Measurements from ENCODE around the gene AJUBA. TPM values are rescaled to one million over a fixed set of nuclear protein-coding genes. Genes with fewer than 3 reads are reported as not detected.
"Not testable (repeated sequence)": the region's sequence is repeated elsewhere in the genome, so short reads cannot be mapped to it uniquely, and the experiment has no call there.

Gene AJUBA
- total and polyA plus RNA-seq, 5 donors from 2014 or later = 0.20 to 1.0 (median 0.69) TPM

DNA sequence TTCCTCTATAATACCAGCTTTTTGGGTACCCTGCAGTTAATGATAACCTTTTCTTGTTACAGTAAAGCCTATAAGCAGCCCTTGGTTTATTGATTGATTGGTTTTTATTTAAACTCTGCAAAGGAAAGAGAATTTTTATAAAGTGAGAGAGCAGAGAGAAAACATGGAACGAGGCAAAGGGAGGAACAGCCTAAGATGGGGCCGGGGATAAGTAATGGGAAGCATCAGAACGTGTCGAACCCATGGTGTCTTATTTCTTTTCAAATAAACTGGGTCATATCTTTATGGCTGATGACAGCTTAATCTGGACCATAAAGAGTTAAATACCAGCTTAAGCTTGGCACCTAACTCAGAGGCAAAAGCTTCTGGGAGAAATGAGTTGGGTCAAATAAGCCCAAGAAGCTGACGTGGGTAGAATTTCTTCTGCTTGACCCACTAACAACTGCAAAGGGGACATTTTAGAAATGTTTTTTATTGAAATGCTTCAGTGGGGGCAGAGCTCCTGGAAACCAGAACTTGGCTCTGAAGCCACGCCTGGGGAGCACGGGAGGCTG lies 39.6 kb upstream of the AJUBA start:
- H3K4me1 Mint-ChIP-seq = peaks cover 12 to 37% (median 13%) of the 10 kb centered on the region in 4 donors
- H3K27ac Mint-ChIP-seq = peak overlapping the region; percentile 2 to 53 (median 18)
- Histone ChIP-seq H3K36me3 (ENCODE audit: control insufficient read depth, insufficient read depth, low read length) (peaks cover 6% of the 10 kb centered on the region), H3K4me1 (ENCODE audit: control insufficient read depth, insufficient read depth, low read length, poor library complexity, severe bottlenecking) (peaks cover 5% of the 10 kb centered on the region), H3K4me3 (ENCODE audit: low read depth, low read length) (no peak overlapping the region), H3K27me3 (ENCODE audit: control insufficient read depth, insufficient read depth, low read length) (no peaks in the 10 kb centered on the region), H3K27ac (ENCODE audit: insufficient read depth, low read length, poor library complexity, severe bottlenecking) (no peak overlapping the region), H3K9me3 (ENCODE audit: control insufficient read depth in 2 of 2, low read length in 2 of 2) (no peaks in the 10 kb centered on the region)
- H3K27me3 Mint-ChIP-seq = peaks cover 5% of the 10 kb centered on the region
- ATAC-seq (ENCODE audit: low read depth in 2 of 2) (no peak), DNase-seq (no peak)
- peaks cover 32% of the 10 kb centered on the region for H3K36me3 Mint-ChIP-seq
- H3K4me3 Mint-ChIP-seq = no peak overlapping the region
- peaks cover 0 to 2% (median 0%) of the 10 kb centered on the region in 7 donors for H3K9me3 Mint-ChIP-seq

DNA sequence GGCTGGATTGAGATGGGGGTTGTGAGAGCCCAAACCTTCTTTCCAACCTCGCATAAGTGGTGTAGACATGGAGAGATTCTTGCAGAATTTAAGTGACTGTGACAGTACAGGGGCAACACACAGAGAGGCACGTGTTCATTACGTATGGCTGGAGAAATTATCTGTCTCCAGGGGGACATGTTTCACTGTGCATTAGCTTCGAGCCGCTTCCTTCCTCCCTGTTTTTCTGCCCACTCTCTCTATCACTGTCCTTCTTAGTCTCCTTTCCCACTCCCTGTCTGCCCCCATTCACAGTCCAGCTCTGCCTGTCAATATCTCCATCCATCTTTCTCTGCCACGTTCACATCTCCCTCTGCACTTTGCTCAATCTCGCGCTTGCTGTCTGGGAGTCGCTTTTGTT lies 39.1 kb upstream of the AJUBA start:
- Mint-ChIP-seq H3K9me3 (peaks cover 0 to 2% (median 0%) of the 10 kb centered on the region in 7 donors), H3K36me3 (peaks cover 32% of the 10 kb centered on the region), H3K4me3 (no peak overlapping the region), H3K27me3 (peaks cover 5% of the 10 kb centered on the region), H3K4me1 (peaks cover 12 to 36% (median 13%) of the 10 kb centered on the region in 4 donors), H3K27ac (peak overlapping the region in 2 of 3 donors; percentile 2 to 18)
- Histone ChIP-seq H3K4me3 (ENCODE audit: low read depth, low read length) (no peak overlapping the region), H3K27ac (ENCODE audit: insufficient read depth, low read length, poor library complexity, severe bottlenecking) (no peak overlapping the region), H3K27me3 (ENCODE audit: control insufficient read depth, insufficient read depth, low read length) (no peaks in the 10 kb centered on the region), H3K9me3 (ENCODE audit: control insufficient read depth in 2 of 2, low read length in 2 of 2) (no peaks in the 10 kb centered on the region), H3K36me3 (ENCODE audit: control insufficient read depth, insufficient read depth, low read length) (peaks cover 6% of the 10 kb centered on the region), H3K4me1 (ENCODE audit: control insufficient read depth, insufficient read depth, low read length, poor library complexity, severe bottlenecking) (peaks cover 5% of the 10 kb centered on the region)
- no peak for ATAC-seq (ENCODE audit: low read depth in 2 of 2)
- DNase-seq = no peak

GRCh38 chr14:23020143-23021128 lies 38.1 kb upstream of the AJUBA start:
- DNase-seq = no peak

DNA sequence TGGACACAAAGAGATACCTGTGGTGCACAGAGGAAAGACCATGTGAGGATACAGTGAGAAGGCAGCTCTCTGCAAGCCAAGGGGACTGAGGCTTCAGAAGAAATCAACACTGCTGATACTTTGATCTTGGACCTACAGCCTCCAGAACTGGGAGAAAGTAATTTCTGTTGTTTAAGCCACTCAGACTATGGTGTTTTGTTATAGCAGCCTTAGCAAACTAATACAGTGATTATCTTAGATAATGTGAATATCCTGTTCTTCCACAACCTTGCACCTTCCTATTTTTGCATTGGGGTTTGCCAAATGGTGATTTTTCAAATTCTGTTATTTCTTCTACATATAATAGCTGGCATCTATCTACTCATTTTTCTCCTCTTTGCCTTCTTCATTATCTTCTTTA lies 35.8 kb upstream of the AJUBA start:
- no peak for DNase-seq

More at GRCh38 chr14:23020143-23021128, 38.1 kb upstream of the AJUBA start:
- H3K27me3 ChIP-seq (ENCODE audit: control insufficient read depth, insufficient read depth, low read length) = no peaks in the 10 kb centered on the region
- peaks cover 7 to 26% (median 13%) of the 10 kb centered on the region in 4 donors for H3K4me1 Mint-ChIP-seq
- H3K4me3 ChIP-seq (ENCODE audit: low read depth, low read length) = no peak overlapping the region
- H3K4me3 Mint-ChIP-seq = no peak overlapping the region
- no peak overlapping the region for H3K27ac Mint-ChIP-seq
- peaks cover 0 to 2% (median 0%) of the 10 kb centered on the region in 7 donors for H3K9me3 Mint-ChIP-seq
- no peaks in the 10 kb centered on the region for H3K9me3 ChIP-seq (ENCODE audit: control insufficient read depth in 2 of 2, low read length in 2 of 2)
- ATAC-seq (ENCODE audit: low read depth in 2 of 2) = no peak
- H3K27me3 Mint-ChIP-seq = peaks cover 2% of the 10 kb centered on the region
- H3K36me3 Mint-ChIP-seq = peaks cover 24% of the 10 kb centered on the region
- H3K27ac ChIP-seq (ENCODE audit: insufficient read depth, low read length, poor library complexity, severe bottlenecking) = no peak overlapping the region
- no peaks in the 10 kb centered on the region for H3K36me3 ChIP-seq (ENCODE audit: control insufficient read depth, insufficient read depth, low read length)
- peaks cover 5% of the 10 kb centered on the region for H3K4me1 ChIP-seq (ENCODE audit: control insufficient read depth, insufficient read depth, low read length, poor library complexity, severe bottlenecking)

DNA sequence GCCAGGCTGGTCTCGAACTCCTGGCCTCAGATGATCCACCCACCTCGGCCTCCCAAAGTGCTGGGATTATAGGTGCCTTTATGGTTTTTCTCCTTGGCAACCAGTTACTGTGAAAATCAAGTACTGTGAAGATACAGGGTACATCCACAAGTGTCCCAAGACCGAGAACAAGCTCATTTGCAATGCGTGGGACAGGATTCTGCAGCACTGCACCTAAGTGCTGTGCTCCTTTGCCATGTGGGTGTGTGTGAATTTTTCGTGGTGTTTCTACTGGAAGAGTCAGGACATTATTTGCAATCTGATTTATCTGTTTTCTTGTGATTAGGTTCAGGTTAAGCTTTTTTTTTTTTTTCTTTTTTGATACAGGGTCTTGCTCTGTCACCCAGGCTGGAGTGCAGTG lies 34.7 kb upstream of the AJUBA start:
- H3K27ac ChIP-seq (ENCODE audit: insufficient read depth, low read length, poor library complexity, severe bottlenecking) = no peak overlapping the region

More for the DNA sequence above, 35.8 kb upstream of the AJUBA start:
- Histone ChIP-seq H3K4me1 (ENCODE audit: control insufficient read depth, insufficient read depth, low read length, poor library complexity, severe bottlenecking) (no peaks in the 10 kb centered on the region), H3K4me3 (ENCODE audit: low read depth, low read length) (no peak overlapping the region), H3K27me3 (ENCODE audit: control insufficient read depth, insufficient read depth, low read length) (no peaks in the 10 kb centered on the region), H3K9me3 (ENCODE audit: control insufficient read depth in 2 of 2, low read length in 2 of 2) (no peaks in the 10 kb centered on the region), H3K36me3 (ENCODE audit: control insufficient read depth, insufficient read depth, low read length) (no peaks in the 10 kb centered on the region), H3K27ac (ENCODE audit: insufficient read depth, low read length, poor library complexity, severe bottlenecking) (no peak overlapping the region)
- peaks cover 3 to 7% (median 5%) of the 10 kb centered on the region in 4 donors for H3K4me1 Mint-ChIP-seq
- H3K36me3 Mint-ChIP-seq = peaks cover 5% of the 10 kb centered on the region
- no peak overlapping the region for H3K4me3 Mint-ChIP-seq
- no peaks in the 10 kb centered on the region for H3K9me3 Mint-ChIP-seq
- no peaks in the 10 kb centered on the region for H3K27me3 Mint-ChIP-seq
- ATAC-seq (ENCODE audit: low read depth in 2 of 2) = no peak
- no peak overlapping the region for H3K27ac Mint-ChIP-seq

DNA sequence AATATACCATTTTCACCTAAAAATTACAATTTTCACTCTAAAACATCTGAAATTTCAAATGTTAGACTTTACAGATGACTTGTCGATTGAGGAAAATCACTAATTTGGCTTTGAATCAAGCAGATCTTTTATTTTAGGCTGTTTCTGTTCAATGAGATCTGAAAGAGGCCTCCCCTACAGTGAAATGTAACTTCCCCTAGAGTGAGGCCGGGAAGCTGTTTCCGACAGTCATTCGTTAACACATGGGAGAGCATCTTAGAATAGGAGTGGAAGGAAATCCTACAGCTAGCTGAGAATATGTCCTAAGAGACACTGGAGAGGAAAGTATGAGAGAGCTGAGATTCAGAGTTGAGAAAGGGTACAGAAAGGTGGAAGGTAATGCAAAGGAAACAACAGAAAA lies 33.3 kb upstream of the AJUBA start:
- DNase-seq (no peak), ATAC-seq (ENCODE audit: low read depth in 2 of 2) (no peak)
- peak overlapping the region in 1 of 3 donors; percentile 14 for H3K27ac Mint-ChIP-seq
- Histone ChIP-seq H3K36me3 (ENCODE audit: control insufficient read depth, insufficient read depth, low read length) (no peaks in the 10 kb centered on the region), H3K27me3 (ENCODE audit: control insufficient read depth, insufficient read depth, low read length) (no peaks in the 10 kb centered on the region), H3K27ac (ENCODE audit: insufficient read depth, low read length, poor library complexity, severe bottlenecking) (no peak overlapping the region), H3K4me1 (ENCODE audit: control insufficient read depth, insufficient read depth, low read length, poor library complexity, severe bottlenecking) (no peaks in the 10 kb centered on the region), H3K9me3 (ENCODE audit: control insufficient read depth in 2 of 2, low read length in 2 of 2) (no peaks in the 10 kb centered on the region), H3K4me3 (ENCODE audit: low read depth, low read length) (no peak overlapping the region)
- H3K4me1 Mint-ChIP-seq = peaks cover 0 to 6% (median 3%) of the 10 kb centered on the region in 4 donors
- no peak overlapping the region for H3K4me3 Mint-ChIP-seq
- H3K36me3 Mint-ChIP-seq = peaks cover under 1% of the 10 kb centered on the region
- H3K27me3 Mint-ChIP-seq = no peaks in the 10 kb centered on the region
- H3K9me3 Mint-ChIP-seq = no peaks in the 10 kb centered on the region

More for the DNA sequence above, 34.7 kb upstream of the AJUBA start:
- Mint-ChIP-seq H3K27ac (no peak overlapping the region), H3K4me1 (peaks cover 0 to 6% (median 3%) of the 10 kb centered on the region in 4 donors), H3K27me3 (no peaks in the 10 kb centered on the region), H3K4me3 (peak overlapping the region in 1 of 4 donors; percentile 16), H3K9me3 (no peaks in the 10 kb centered on the region), H3K36me3 (peaks cover 5% of the 10 kb centered on the region)
- Histone ChIP-seq H3K36me3 (ENCODE audit: control insufficient read depth, insufficient read depth, low read length) (no peaks in the 10 kb centered on the region), H3K27me3 (ENCODE audit: control insufficient read depth, insufficient read depth, low read length) (no peaks in the 10 kb centered on the region), H3K4me3 (ENCODE audit: low read depth, low read length) (no peak overlapping the region), H3K4me1 (ENCODE audit: control insufficient read depth, insufficient read depth, low read length, poor library complexity, severe bottlenecking) (no peaks in the 10 kb centered on the region), H3K9me3 (ENCODE audit: control insufficient read depth in 2 of 2, low read length in 2 of 2) (no peaks in the 10 kb centered on the region)
- ATAC-seq (ENCODE audit: low read depth in 2 of 2) (no peak), DNase-seq (no peak)

DNA sequence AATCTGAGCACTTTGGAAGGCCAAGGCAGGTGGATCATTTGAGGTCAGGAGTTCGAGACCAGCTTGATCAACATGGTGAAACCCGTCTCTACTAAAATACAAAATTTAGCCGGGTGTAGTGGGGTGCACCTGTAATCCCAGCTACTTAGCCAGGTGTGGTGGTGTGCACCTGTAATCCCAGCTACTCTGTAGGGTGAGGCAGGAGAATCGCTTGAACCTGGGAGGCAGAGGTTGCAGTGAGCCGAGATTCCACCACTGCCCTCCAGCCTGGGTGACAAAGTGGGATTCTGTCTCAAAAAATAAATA lies 31.4 kb upstream of the AJUBA start:
- not testable (repeated sequence) for H3K27ac Mint-ChIP-seq; H3K4me3 ChIP-seq (ENCODE audit: low read depth, low read length); H3K36me3 Mint-ChIP-seq; H3K36me3 ChIP-seq (ENCODE audit: control insufficient read depth, insufficient read depth, low read length); H3K9me3 ChIP-seq (ENCODE audit: control insufficient read depth in 2 of 2, low read length in 2 of 2); DNase-seq; H3K9me3 Mint-ChIP-seq; H3K4me3 Mint-ChIP-seq; H3K27me3 Mint-ChIP-seq; H3K27ac ChIP-seq (ENCODE audit: insufficient read depth, low read length, poor library complexity, severe bottlenecking); H3K27me3 ChIP-seq (ENCODE audit: control insufficient read depth, insufficient read depth, low read length); ATAC-seq (ENCODE audit: low read depth in 2 of 2)
- peaks cover 7 to 21% (median 18%) of the 10 kb centered on the region in 4 donors for H3K4me1 Mint-ChIP-seq
- H3K4me1 ChIP-seq (ENCODE audit: control insufficient read depth, insufficient read depth, low read length, poor library complexity, severe bottlenecking) = peaks cover 15% of the 10 kb centered on the region
